NB4 (cell line): Measurements from ENCODE around the gene ACY1.

Experiments used
- DNase-seq: peaks from one replicate; pipeline ENCODE4 v3.0.0; 2010; ENCODE audit warnings: low read depth
- H3K4me3 ChIP-seq: one replicate; pipeline ENCODE4 v1.5.1; 2011; ENCODE audit warnings: mild to moderate bottlenecking, low read depth, low read length, moderate library complexity
- CTCF ChIP-seq: IDR thresholded peaks from one replicate; pipeline ENCODE4 v1.5.1; 2012; ENCODE audit warnings: low read depth, low read length
- MAX ChIP-seq: IDR thresholded peaks from 2 replicates; pipeline ENCODE4 v1.6.1; 2011; ENCODE audit warnings: low read depth, low read length
- MYC ChIP-seq: IDR thresholded peaks from 2 replicates; pipeline ENCODE4 v1.6.1; 2011; ENCODE audit warnings: low read depth, low read length
- POLR2A ChIP-seq: IDR thresholded peaks from 2 replicates; pipeline ENCODE4 v1.6.1; 2011; ENCODE audit warnings: mild to moderate bottlenecking; ENCODE audit not compliant: insufficient read length; ENCODE audit errors: extremely low read depth

Gene ACY1

DNA sequence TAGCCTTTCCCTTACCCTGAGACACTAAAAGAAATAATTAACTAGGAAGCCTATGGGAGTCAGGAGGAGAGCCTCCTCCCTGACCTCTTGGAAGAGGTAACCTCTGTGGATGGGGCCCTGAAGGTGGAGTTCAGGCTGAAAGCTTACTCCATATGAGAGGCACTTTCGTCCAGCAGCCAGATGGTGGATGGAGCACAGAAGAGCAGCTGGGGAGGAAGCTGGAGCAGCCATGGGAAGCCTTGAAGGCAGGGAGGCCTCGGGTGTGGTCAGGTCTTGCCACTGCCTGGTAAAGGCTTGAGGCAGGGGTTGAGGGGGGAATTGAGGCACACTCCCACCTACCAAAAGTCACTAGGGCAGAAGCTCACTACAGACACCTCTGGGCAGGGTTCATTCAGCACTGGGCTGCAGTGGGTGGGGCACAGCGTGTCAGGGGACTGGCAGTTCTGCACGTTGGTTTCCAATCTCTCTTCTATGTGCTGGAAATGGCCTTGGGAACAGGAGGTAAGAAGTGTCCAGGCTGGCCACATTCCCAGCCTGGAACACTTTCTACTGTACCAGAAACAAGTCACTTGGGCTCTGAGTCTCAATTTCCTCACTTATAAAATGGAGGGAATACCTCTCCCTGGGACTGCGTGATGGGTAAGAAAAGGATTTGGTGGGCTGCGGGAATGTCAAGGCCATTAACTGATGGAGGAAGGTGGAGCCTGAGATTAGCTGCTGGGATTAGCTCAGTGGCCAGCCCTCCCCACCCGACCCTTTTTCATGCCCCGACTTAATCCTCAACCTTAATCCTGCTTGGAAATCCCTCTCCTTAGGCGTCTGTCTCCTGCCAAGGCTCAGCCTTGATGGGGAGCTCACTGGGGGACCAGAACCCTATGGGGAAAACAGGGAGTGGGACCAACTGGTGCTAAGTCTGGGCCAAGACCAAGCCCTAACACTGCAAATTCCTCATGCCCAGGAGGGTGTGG is 21.4 kb upstream of the ACY1 start:
- TF ChIP-seq MAX = no peak
- H3K4me3 ChIP-seq = no peak overlapping the region
- no peak for DNase-seq

DNA sequence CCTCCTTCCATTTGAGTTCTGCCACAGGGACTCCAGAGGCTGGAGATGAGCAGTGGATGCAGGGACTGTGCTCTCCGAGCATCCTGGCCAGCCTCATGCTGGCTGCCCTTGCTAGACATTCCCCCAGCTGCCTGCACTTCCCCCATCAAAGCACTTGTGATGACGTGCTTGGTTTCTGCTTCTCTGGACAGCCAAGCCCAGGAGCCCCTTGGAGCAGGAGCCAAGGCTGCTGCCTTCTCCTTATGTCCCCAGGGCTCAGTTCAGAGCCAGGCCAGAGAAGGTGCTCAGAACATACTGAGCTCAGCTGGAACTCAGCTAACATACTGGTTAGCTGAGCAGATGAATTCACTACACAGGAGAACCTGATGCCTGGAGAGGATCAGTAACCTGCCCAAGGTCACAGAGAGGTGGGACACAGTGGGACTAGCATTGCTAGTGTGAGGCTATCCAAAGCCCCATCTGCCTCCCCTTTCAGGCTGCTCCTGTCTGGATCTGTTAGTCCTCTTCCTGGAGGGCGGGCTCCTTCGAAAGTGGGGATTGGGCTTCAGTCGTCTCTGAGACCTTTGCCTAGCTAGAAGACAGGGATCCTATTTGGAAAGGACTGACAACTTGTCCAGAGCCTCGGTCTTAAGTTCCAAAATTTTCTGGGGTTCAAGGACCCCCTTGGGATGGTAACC is 20.3 kb upstream of the ACY1 start:
- no peak for TF ChIP-seq POLR2A
- TF ChIP-seq MAX = no peak
- no peak for TF ChIP-seq CTCF
- no peak overlapping the region for H3K4me3 ChIP-seq
- DNase-seq = no peak

DNA sequence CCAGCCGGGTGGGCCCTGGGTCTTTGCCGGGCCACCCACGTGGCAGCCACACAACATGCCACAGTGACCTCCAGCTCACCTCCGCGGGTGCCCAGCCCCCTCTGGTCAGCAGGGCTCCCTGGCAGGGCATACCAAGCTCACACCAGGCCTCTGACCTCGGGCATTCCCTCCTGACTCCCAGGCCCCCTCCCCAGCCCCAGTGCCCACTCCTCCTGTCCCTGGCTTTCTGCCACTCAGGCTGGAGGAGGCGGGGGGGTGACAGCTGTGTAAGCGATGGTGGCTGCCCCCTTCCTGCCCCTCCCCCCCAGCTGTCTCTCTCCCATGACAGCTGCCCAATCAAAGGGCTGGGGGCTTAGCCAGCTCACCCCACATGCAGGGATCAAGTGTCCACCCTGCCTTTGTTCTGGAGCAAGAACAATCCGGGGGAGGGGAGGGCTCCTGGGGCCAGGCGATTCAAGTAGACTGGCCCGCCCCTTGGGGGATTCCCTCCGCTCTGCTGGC is 19.3 kb upstream of the ACY1 start:
- H3K4me3 ChIP-seq = no peak overlapping the region
- DNase-seq = no peak
- no peak for TF ChIP-seq POLR2A
- no peak for TF ChIP-seq CTCF
- TF ChIP-seq MYC = no peak
- TF ChIP-seq MAX = no peak

GRCh38 chr3:51964521-51964920 is 18.8 kb upstream of the ACY1 start:
- no peak for TF ChIP-seq CTCF
- no peak for TF ChIP-seq MAX
- no peak for TF ChIP-seq POLR2A
- TF ChIP-seq MYC = no peak
- H3K4me3 ChIP-seq = no peak overlapping the region
- no peak for DNase-seq

DNA sequence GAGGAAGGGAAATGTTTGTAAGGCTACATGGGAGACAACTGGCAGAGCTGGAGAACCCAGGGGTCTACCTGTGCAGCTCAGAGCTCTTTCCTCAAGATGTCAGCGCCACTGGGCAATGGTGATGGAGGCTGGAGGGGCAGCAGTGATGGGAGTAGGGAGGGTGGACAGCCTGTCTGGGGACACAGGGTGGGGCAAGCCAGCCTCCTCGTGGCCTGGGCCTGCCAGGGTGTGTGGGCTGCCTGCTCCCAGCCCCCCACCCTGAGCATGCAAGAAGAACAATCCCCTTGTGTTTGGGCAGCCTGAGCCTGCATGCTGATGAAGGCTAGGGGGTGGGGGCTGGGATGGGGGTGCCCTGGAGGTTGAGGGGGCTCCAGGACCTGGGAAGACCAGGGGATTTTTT is 17.3 kb upstream of the ACY1 start:
- DNase-seq = no peak
- H3K4me3 ChIP-seq = no peak overlapping the region
- TF ChIP-seq MYC (no peak), CTCF (no peak), MAX (no peak), POLR2A (no peak)

DNA sequence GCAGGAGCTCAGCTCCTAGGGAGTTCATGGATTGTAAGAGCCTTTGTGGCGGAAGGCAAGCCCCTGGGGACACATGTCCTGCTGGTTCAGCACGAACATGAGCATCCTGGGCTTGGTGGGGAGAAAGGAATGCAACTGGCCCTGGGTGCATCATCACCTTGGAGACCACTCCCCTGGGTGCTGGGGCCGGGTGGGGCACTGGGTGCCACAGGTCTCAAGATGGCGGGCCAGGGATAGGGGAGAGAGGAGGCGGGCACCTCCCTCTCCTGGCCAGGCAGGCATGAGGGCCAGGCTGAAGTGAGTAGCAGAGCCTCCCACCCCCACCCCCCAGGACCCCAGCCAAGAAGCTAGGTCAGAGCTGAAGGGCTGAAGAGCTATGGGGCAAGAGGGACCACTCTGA is 16.8 kb upstream of the ACY1 start:
- H3K4me3 ChIP-seq = no peak overlapping the region
- TF ChIP-seq MAX (no peak), POLR2A (no peak), MYC (no peak), CTCF (no peak)
- DNase-seq = no peak
